Large intestine (tissue), 3 donors: ENCODE measurements around the gene GAPDHS. TPM values are rescaled to one million over a fixed set of nuclear protein-coding genes. Genes with fewer than 3 reads are reported as not detected.
A peak's percentile ranks its signal among the peaks of the same experiment; 100 is the strongest.

Source experiments
- DNase-seq, 2 donors: peaks; one replicate each; pipeline versions ENCODE4 v3.0.0 to v3.0.0-alpha.2; 2013
- H3K27ac ChIP-seq: one replicate; pipeline ENCODE4 v1.5.1; 2013; ENCODE audit warnings: low read length
- H3K27me3 ChIP-seq: 2 replicates; pipeline ENCODE4 v1.6.1; 2013; ENCODE audit warnings: low read length; ENCODE audit not compliant: control insufficient read depth, insufficient read depth
- H3K36me3 ChIP-seq: 2 replicates; pipeline ENCODE4 v1.6.1; 2013; ENCODE audit warnings: low read length; ENCODE audit not compliant: control insufficient read depth, insufficient read depth
- H3K4me1 ChIP-seq: one replicate; pipeline ENCODE4 v1.6.1; 2013; ENCODE audit warnings: low read length; ENCODE audit not compliant: control insufficient read depth, insufficient read depth
- H3K4me3 ChIP-seq: one replicate; pipeline ENCODE4 v1.5.1; 2013; ENCODE audit warnings: low read length
- H3K9me3 ChIP-seq: one replicate; pipeline ENCODE4 v1.6.1; 2013; ENCODE audit warnings: mild to moderate bottlenecking, low read depth, low read length, moderate library complexity; ENCODE audit not compliant: control insufficient read depth
- WGBS: methylation state at CpG from one replicate; pipeline ENCODE4 v1.1.5; 2013; ENCODE audit warnings: low lambda C conversion rate; ENCODE audit not compliant: insufficient coverage; 5-methylcytosine and 5-hydroxymethylcytosine counted together
- polyA plus RNA-seq: library from polyadenylated mRNA; unstranded; fragments of 120-200 nt; gene quantifications from one replicate; pipeline ENCODE4 v1.2.1, GENCODE V29; 2013

The GAPDHS gene
- polyA plus RNA-seq, 1 donor: not detected

DNA sequence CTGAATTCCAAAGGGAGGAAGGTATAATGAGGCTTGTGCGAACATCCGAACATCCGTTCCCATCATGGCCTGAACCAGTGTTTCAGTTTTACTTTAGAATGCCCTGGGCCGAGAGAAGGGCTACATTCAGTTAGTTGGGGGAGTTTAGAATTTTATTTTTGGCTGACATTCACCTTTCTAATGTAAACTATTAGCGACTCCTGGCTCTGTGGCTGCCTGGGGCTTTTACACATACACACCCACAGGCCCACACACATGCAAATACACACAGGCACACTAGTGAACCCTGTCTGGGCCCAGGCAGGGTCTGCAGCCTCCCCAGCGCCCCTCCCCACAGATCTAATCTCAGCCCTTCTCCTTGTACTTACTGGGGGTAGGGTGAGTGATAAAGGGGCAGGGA, 6.1 kb downstream of the GAPDHS start:
- no peaks in the 10 kb centered on the region for H3K9me3 ChIP-seq
- H3K36me3 ChIP-seq: no peaks in the 10 kb centered on the region
- no CpG with 5 or more reads among the region's 6 CpGs for WGBS
- H3K4me3 ChIP-seq: no peak overlapping the region
- no peak overlapping the region for H3K27ac ChIP-seq
- DNase-seq: no peak
- H3K27me3 ChIP-seq: peaks cover 7% of the 10 kb centered on the region
- H3K4me1 ChIP-seq: peaks cover 3% of the 10 kb centered on the region

DNA sequence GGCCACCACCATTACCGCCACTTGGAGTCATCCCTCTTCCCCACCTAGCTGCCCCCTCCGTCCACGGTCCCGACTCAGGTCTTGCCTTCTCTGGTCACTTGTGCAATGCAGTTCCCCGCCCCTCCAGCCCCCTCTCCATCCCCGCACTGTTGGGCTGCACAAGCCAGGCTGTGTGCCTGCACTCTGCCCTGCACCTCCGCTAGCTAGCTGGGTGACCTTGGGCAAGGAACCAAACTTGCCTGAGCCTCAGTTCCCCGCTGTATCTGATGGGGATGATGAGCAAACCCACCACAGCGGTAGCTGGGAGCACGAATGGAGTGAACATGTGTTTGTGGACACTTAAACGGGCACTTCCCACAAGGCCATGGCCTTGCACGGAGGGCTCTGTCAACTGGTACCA, 6.6 kb downstream of the GAPDHS start:
- no peak overlapping the region for H3K4me3 ChIP-seq
- H3K27ac ChIP-seq: no peak overlapping the region
- no peaks in the 10 kb centered on the region for H3K9me3 ChIP-seq
- no peak for DNase-seq
- H3K27me3 ChIP-seq: peaks cover 3% of the 10 kb centered on the region
- H3K4me1 ChIP-seq: peaks cover 8% of the 10 kb centered on the region
- no peaks in the 10 kb centered on the region for H3K36me3 ChIP-seq
- WGBS: no CpG with 5 or more reads among the region's 12 CpGs

DNA sequence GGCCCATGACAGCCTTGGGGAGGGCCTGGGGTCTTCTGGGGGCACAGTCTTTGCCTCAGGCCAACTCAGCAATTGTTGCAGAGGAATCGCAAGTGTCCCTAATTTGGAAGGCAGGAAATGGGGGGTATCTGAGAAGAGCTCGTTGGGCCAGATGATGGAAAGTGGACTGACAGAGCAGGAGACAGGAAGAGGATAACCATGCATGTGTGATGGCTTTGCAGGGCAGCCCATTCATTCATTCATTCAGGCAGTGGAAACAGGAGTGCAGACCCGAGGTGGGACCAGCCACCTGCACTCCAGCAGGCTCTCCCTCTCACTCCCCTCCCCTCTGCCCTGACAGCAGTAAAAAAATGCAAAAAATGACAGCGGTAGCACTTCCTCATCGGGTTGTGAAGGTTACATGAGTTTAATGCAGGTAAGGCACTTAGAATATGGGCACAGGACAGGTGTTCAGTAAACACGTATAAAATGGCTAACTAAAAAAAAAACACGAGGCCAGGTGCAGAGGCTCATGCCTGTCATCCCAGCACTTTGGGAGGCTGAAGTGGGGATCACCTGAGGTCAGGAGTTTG, 7.2 kb downstream of the GAPDHS start:
- H3K4me1 ChIP-seq: peaks cover 8% of the 10 kb centered on the region

DNA sequence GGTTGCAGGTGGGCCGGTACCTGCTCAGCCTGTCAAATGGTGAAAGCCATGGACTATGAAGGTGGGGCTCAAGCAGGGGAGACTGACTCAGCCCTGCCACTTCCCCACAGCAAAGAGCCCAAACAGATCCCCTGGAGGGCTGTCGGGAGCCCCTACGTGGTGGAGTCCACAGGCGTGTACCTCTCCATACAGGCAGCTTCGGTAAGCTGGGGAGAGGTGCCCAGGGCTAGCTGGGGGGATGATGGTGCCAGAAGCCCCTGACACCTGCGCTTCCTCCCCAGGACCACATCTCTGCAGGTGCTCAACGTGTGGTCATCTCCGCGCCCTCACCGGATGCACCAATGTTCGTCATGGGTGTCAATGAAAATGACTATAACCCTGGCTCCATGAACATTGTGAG, 9.0 kb downstream of the GAPDHS start:
- Histone ChIP-seq H3K36me3 (peaks cover 2% of the 10 kb centered on the region), H3K27me3 (no peaks in the 10 kb centered on the region), H3K9me3 (no peaks in the 10 kb centered on the region), H3K4me3 (no peak overlapping the region), H3K27ac (no peak overlapping the region), H3K4me1 (peaks cover 12% of the 10 kb centered on the region)
- whole genome bisulfite sequencing: no CpG with 5 or more reads among the region's 11 CpGs
- DNase-seq: no peak

More for the DNA sequence above, 7.2 kb downstream of the GAPDHS start:
- H3K27me3 ChIP-seq: no peaks in the 10 kb centered on the region
- H3K9me3 ChIP-seq: no peaks in the 10 kb centered on the region
- no peak for DNase-seq
- H3K27ac ChIP-seq: no peak overlapping the region
- WGBS: 100% methylated on average over 1 of the region's 7 CpGs
- no peak overlapping the region for H3K4me3 ChIP-seq
- no peaks in the 10 kb centered on the region for H3K36me3 ChIP-seq

DNA sequence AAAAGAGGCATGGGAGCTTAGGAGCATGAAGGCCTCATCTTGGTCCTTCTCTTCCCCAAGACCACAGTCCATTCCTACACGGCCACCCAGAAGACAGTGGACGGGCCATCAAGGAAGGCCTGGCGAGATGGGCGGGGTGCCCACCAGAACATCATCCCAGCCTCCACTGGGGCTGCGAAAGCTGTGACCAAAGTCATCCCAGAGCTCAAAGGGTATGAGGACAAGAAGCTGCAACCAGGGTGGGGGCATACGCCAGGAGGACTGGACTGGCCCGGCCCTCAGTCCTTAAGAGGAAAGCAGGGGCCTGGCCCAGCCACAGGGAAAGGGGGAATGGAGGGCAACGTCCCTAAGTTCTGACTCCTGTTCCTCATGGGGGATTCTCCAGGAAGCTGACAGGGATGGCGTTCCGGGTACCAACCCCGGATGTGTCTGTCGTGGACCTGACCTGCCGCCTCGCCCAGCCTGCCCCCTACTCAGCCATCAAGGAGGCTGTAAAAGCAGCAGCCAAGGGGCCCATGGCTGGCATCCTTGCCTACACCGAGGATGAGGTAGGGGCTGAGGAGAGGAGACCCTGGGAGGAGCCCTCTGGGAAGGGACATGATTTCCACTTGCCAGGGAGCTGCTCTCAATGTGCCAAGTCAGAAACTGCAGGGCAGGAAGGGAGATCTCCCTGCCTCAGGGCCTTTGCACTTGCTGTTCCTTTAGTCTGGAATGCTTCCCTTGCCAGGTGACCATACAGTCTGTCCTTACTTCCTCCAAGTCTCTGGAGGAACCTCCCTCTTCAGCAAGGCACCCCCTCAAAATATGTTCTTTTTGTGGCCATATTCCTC, 10.2 kb downstream of the GAPDHS start:
- no peak overlapping the region for H3K27ac ChIP-seq
- H3K4me3 ChIP-seq: no peak overlapping the region
- peaks cover 10% of the 10 kb centered on the region for H3K36me3 ChIP-seq
- H3K4me1 ChIP-seq: peaks cover 12% of the 10 kb centered on the region
- WGBS: no CpG with 5 or more reads among the region's 15 CpGs
- no peaks in the 10 kb centered on the region for H3K27me3 ChIP-seq
- DNase-seq: no peak
- H3K9me3 ChIP-seq: no peaks in the 10 kb centered on the region

DNA sequence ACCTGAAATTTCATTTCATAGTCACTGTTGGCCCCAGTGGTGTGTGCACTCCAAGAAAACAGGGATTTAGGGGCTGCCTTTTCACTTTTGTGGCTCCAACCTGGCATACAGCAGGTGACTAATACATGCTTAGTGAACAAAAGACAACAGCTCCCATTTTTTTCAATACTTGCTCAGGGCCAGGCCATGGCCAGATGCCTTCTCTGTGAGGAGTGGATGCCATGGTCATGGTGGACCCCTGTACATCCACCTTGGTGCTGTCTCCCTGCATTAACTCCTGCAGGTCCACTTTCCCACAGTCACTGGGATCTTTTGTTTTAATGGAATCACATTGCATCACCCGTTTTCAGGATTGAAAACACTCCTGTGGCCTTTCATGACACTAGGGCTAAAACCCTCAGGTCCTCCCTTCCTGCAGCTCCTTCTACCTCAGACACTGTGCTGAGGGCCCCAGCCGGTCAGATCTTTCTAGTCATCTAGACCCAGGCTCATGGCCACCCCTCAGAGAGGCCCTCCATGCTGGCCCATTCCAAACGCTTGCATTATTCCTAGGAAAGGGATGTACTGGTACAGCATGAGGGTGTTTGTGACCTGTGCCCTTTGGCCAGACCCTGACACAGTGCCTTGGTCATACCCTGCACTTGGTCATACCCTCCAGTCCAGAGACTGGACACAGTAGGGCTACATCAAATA, 11.0 kb downstream of the GAPDHS start:
- H3K27me3 ChIP-seq: no peaks in the 10 kb centered on the region
- DNase-seq: no peak
- peaks cover 10% of the 10 kb centered on the region for H3K36me3 ChIP-seq
- H3K27ac ChIP-seq: no peak overlapping the region
- WGBS: no CpG with 5 or more reads among the region's 3 CpGs
- H3K9me3 ChIP-seq: no peaks in the 10 kb centered on the region
- peaks cover 12% of the 10 kb centered on the region for H3K4me1 ChIP-seq
- H3K4me3 ChIP-seq: peak overlapping the region; percentile 91

DNA sequence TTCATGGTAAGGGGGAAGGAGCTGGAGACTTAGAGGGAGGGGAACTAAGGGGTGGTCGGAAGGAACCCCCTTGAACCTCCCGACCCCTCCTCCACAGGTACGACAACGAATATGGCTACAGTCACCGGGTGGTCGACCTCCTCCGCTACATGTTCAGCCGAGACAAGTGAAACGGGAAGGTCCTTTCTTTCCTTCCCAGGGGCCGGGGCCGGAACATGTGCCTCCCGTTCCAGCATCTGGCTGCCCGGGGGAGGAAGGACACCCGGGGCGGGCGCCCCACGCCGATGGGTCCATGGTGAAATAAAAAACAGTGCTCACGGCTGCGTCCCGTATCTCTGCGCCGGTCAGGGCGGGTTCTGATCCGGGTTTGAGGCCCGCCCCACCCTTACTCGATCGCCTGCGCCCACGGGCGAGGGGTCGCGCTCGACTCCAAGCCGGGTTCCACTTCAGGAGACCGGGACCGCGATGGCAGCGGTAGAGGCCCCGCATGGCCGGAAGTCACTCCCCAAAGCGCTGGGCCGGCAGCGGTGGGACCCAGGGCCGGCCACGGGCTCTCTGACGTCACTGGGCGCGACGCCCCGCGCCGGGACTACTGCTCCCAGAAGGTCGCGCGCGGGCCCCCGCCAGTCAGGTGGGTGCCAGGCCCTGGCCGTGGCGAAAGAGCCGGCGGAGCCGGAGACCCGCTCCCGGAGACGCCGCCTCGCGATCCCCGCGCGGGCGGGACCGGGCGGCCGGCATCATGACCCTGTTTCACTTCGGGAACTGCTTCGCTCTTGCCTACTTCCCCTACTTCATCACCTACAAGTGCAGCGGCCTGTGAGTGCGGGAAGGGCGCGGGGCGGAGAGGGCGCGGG, 12.0 kb downstream of the GAPDHS start, which contains the start of gene TMEM147:
TMEM147 (plus strand) TSS at position 626 of the 854 bp plus-strand sequence; CDS start at position 740, 114 bp downstream.
- Histone ChIP-seq H3K27me3 (no peaks in the 10 kb centered on the region), H3K4me1 (peaks cover 12% of the 10 kb centered on the region), H3K9me3 (no peaks in the 10 kb centered on the region), H3K36me3 (peaks cover 10% of the 10 kb centered on the region), H3K4me3 (peak within 1 kb of the TSS; percentile 91), H3K27ac (peak within 1 kb of the TSS; percentile 43)
- no CpG with 5 or more reads among the region's 85 CpGs for WGBS
- DNase-seq: peak; percentile 85 to 94

DNA sequence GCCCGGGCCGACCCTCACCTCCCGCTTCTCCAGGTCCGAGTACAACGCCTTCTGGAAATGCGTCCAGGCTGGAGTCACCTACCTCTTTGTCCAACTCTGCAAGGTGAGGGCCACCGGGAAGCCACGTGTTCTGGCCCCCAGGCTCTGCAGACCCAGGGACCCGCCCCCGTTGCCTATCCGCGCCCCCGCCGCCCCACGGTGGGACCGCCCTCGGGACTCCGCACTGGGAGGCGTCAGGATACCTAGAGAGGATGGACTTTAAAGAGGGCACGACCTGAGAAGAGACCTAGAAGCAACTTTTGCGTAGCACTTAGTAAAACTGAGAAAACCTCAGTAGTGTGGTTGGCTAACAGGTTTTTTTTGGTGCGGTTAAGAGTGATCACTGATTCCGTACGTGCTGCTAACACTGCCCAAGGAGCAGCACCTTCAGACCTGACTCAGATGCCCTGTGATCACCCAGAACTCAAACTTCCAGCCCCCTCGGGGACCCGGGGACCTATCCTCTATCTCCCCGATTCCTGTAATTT, 12.7 kb downstream of the GAPDHS start:
- no peak for DNase-seq
- no peaks in the 10 kb centered on the region for H3K9me3 ChIP-seq
- peaks cover 10% of the 10 kb centered on the region for H3K36me3 ChIP-seq
- H3K4me1 ChIP-seq: peaks cover 12% of the 10 kb centered on the region
- H3K27me3 ChIP-seq: no peaks in the 10 kb centered on the region
- no CpG with 5 or more reads among the region's 27 CpGs for WGBS
- H3K27ac ChIP-seq: no peak overlapping the region
- peak overlapping the region; percentile 91 for H3K4me3 ChIP-seq

DNA sequence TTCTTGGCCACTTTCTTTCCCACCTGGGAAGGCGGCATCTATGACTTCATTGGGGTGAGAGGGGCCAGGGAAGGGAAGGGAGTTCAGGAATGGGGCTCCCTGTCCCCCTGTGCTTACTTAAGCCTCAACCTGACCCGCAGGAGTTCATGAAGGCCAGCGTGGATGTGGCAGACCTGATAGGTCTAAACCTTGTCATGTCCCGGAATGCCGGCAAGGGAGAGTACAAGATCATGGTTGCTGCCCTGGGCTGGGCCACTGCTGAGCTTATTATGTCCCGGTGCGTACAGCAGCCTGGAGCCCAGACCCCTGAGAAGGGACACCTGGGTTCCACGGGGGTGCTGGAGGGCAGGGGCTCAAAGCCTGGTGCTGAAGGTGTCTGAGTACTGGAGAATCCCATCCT, 13.3 kb downstream of the GAPDHS start:
- H3K4me1 ChIP-seq: peaks cover 12% of the 10 kb centered on the region
- no CpG with 5 or more reads among the region's 8 CpGs for WGBS
- H3K27me3 ChIP-seq: no peaks in the 10 kb centered on the region
- H3K4me3 ChIP-seq: peak overlapping the region; percentile 91
- H3K9me3 ChIP-seq: no peaks in the 10 kb centered on the region
- H3K27ac ChIP-seq: no peak overlapping the region
- H3K36me3 ChIP-seq: peaks cover 10% of the 10 kb centered on the region
- DNase-seq: no peak
